Neural progenitor cell (in vitro differentiated cells): ENCODE data around the gene RNF167. TPM values are rescaled to one million over a fixed set of nuclear protein-coding genes. Genes with fewer than 3 reads are reported as not detected.

ENCODE experiments used
- DNase-seq: peaks from one replicate; pipeline ENCODE4 v3.0.0-alpha.2; 2016; ENCODE audit warnings: low spot score
- H2AFZ ChIP-seq: fragments of 200-600 bp; sonication (generic); replicated peaks from 2 replicates; pipeline ENCODE4 v1.6.1; 2016; ENCODE audit warnings: antibody characterized with exemption
- H3F3A ChIP-seq: fragments of 200-600 bp; sonication (generic); 2 replicates; pipeline ENCODE4 v1.6.1; 2016; ENCODE audit warnings: antibody characterized with exemption, low read depth
- H3K27ac ChIP-seq: fragments of 200-600 bp; sonication (generic); 2 replicates; pipeline ENCODE4 v1.5.1; 2016; ENCODE audit warnings: mild to moderate bottlenecking
- H3K27me3 ChIP-seq: fragments of 200-600 bp; sonication (generic); 2 replicates; pipeline ENCODE4 v1.6.1; 2016; ENCODE audit warnings: mild to moderate bottlenecking, moderate library complexity
- H3K36me3 ChIP-seq: fragments of 200-600 bp; sonication (generic); 2 replicates; pipeline ENCODE4 v1.5.1; 2016
- H3K4me1 ChIP-seq: fragments of 200-600 bp; sonication (generic); 2 replicates; pipeline ENCODE4 v1.6.1; 2016; ENCODE audit warnings: mixed run types
- H3K4me2 ChIP-seq: fragments of 200-600 bp; sonication (generic); 2 replicates; pipeline ENCODE4 v1.6.1; 2016
- H3K4me3 ChIP-seq: fragments of 200-600 bp; sonication (generic); 2 replicates; pipeline ENCODE4 v1.5.1; 2016
- H3K79me2 ChIP-seq: fragments of 200-600 bp; sonication (generic); 2 replicates; pipeline ENCODE4 v1.6.1; 2016; ENCODE audit warnings: low read depth
- H3K9ac ChIP-seq: fragments of 200-600 bp; sonication (generic); 2 replicates; pipeline ENCODE4 v1.6.1; 2016
- H3K9me3 ChIP-seq: fragments of 200-600 bp; sonication (generic); 2 replicates; pipeline ENCODE4 v1.5.1; 2016; ENCODE audit warnings: low read depth
- H4K20me1 ChIP-seq: fragments of 200-600 bp; sonication (generic); 2 replicates; pipeline ENCODE4 v1.6.1; 2016; ENCODE audit warnings: low read depth
- H3K27ac Mint-ChIP-seq: 3 replicates; pipeline ENCODE4 v1.8.0; 2021; ENCODE audit warnings: mixed read lengths
- H3K27me3 Mint-ChIP-seq: 2 replicates; pipeline ENCODE4 v1.8.0; 2022; ENCODE audit warnings: low read depth, mild to moderate bottlenecking, inconsistent platforms, moderate library complexity, mixed read lengths; ENCODE audit not compliant: insufficient read depth
- H3K36me3 Mint-ChIP-seq: 3 replicates; pipeline ENCODE4 v1.8.0; 2021; ENCODE audit warnings: mixed read lengths
- H3K4me1 Mint-ChIP-seq: 3 replicates; pipeline ENCODE4 v1.8.0; 2021; ENCODE audit warnings: mixed read lengths
- H3K4me3 Mint-ChIP-seq: 3 replicates; pipeline ENCODE4 v1.8.0; 2021; ENCODE audit warnings: mild to moderate bottlenecking, moderate library complexity, mixed read lengths
- H3K9me3 Mint-ChIP-seq: 3 replicates; pipeline ENCODE4 v1.8.0; 2020; ENCODE audit warnings: mixed read lengths
- CTCF ChIP-seq: fragments of 200-600 bp; sonication (generic); IDR thresholded peaks from 2 replicates; pipeline ENCODE4 v1.5.1; 2017; ENCODE audit warnings: antibody characterized with exemption, mild to moderate bottlenecking
- EZH2 ChIP-seq: fragments of 200-600 bp; sonication (generic); IDR thresholded peaks from 2 replicates; pipeline ENCODE4 v1.6.1; 2017; ENCODE audit warnings: antibody characterized with exemption, mild to moderate bottlenecking, moderate library complexity
- EZH2phosphoT487 ChIP-seq: fragments of 200-600 bp; sonication (generic); IDR thresholded peaks from 2 replicates; pipeline ENCODE4 v1.6.1; 2017; ENCODE audit warnings: antibody characterized with exemption
- microRNA-seq: library from miRNA; unstranded; fragments of <30 nt; microRNA quantifications from one replicate; pipeline ENCODE4, GENCODE V29; 2016
- small RNA-seq: library from RNA; depleted of rRNA; stranded (forward); fragments of <200 nt; gene quantifications from one replicate; pipeline ENCODE3, GENCODE V24; 2015
- total RNA-seq: library from RNA; depleted of rRNA; stranded (reverse); fragments of >200 nt; gene quantifications from 2 replicates; pipeline ENCODE4 v1.2.3, GENCODE V29; 2015; ENCODE audit warnings: low replicate concordance

Gene RNF167
- total RNA-seq, 1 donor from 2014 or later, result 43.9 TPM

DNA sequence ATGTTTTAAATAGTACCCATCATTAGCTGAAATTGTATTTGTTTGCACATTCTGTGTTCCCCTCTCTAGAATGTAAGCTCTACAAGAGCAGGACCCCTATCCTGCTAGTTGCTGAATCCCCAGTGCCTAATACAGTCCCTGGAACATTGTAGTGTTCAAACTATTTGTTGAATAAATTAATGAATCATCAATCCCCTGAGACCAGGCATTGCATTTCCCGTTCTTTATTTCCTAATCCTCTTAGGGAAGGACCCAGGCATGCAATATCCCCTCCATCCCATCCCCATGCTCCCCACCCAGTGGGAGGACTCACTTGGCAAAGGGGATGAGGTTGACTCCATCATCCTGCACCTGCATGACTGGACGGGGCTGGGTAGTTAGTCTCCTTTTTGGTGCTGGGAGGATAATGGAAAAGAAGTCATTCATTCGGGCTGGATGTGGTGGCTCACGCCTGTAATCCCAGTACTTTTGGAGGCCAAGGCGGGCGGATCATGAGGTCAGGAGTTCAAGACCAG, 54.1 kb downstream of the RNF167 start:
- no peaks in the 10 kb centered on the region for H3F3A ChIP-seq
- no peak overlapping the region for H2AFZ ChIP-seq
- no peak overlapping the region for H3K9ac ChIP-seq
- H3K27ac ChIP-seq, result no peak overlapping the region
- DNase-seq, result no peak
- peaks cover 10% of the 10 kb centered on the region for H3K4me1 ChIP-seq
- H3K27ac Mint-ChIP-seq, result no peak overlapping the region
- no peaks in the 10 kb centered on the region for H3K36me3 ChIP-seq
- H3K4me1 Mint-ChIP-seq, result peaks cover 9% of the 10 kb centered on the region
- no peaks in the 10 kb centered on the region for H3K9me3 ChIP-seq
- no peaks in the 10 kb centered on the region for H3K9me3 Mint-ChIP-seq
- no peak for TF ChIP-seq EZH2phosphoT487
- no peak for TF ChIP-seq CTCF
- TF ChIP-seq EZH2, result no peak
- H3K27me3 Mint-ChIP-seq, result peaks cover 18% of the 10 kb centered on the region
- peaks cover 11% of the 10 kb centered on the region for H3K79me2 ChIP-seq
- no peak overlapping the region for H3K4me2 ChIP-seq
- H3K4me3 ChIP-seq, result no peak overlapping the region
- peaks cover 39% of the 10 kb centered on the region for H3K27me3 ChIP-seq
- no peaks in the 10 kb centered on the region for H3K36me3 Mint-ChIP-seq
- H4K20me1 ChIP-seq, result peaks cover 5% of the 10 kb centered on the region
- no peak overlapping the region for H3K4me3 Mint-ChIP-seq

Small RNA genes lying within 50 kb of the gene (microRNA-seq; reads per million reads assigned to microRNA genes)
- gene MIR6864 (not detected), gene MIR6865 (not detected)

Small RNA genes lying within 50 kb of the gene (small RNA-seq; reads per million reads assigned to genes)
- gene MIR6864 (not detected), gene MIR6865 (not detected)

Other genes with a start within 250 kb of the RNF167 start
- 22.4 and 38.1 TPM in 2 replicates for gene PELP1, start 236.1 kb upstream of the RNF167 start, total RNA-seq
- gene ARRB2, start 229.6 kb upstream of the RNF167 start, total RNA-seq, result 33.3 and 64.9 TPM in 2 replicates
- 27.3 and 31.6 TPM in 2 replicates for gene MED11, start 208.8 kb upstream of the RNF167 start, total RNA-seq
- gene ZMYND15, start 200.4 kb upstream of the RNF167 start, total RNA-seq, result not detected in 2 replicates
- gene CXCL16, start 200.3 kb upstream of the RNF167 start, total RNA-seq, result 0.21 and 0.43 TPM in 2 replicates
- gene TM4SF5, start 168.4 kb upstream of the RNF167 start, total RNA-seq, result not detected in 2 replicates
- 0.31 TPM in 1 of 2 replicates, not detected in the other for gene VMO1, start 153.9 kb upstream of the RNF167 start, total RNA-seq
- not detected in 2 replicates for gene GLTPD2, start 151.3 kb upstream of the RNF167 start, total RNA-seq
- gene PSMB6, start 144.1 kb upstream of the RNF167 start, total RNA-seq, result 144 and 199 TPM in 2 replicates
- 23.8 and 36.0 TPM in 2 replicates for gene PLD2, start 133.1 kb upstream of the RNF167 start, total RNA-seq
- 26.2 and 34.6 TPM in 2 replicates for gene MINK1, start 106.9 kb upstream of the RNF167 start, total RNA-seq
- 1.1 and 2.3 TPM in 2 replicates for gene C17orf107, start 40.7 kb upstream of the RNF167 start, total RNA-seq
- gene CHRNE, start 37.2 kb upstream of the RNF167 start, total RNA-seq, result 0.19 TPM in 1 of 2 replicates, not detected in the other
- gene GP1BA, start 8.0 kb upstream of the RNF167 start, total RNA-seq, result not detected in 2 replicates
- 35.3 and 61.6 TPM in 2 replicates for gene SLC25A11, start 222 bp upstream of the RNF167 start, total RNA-seq
- gene PFN1, start 8.3 kb downstream of the RNF167 start, total RNA-seq, result 203 and 458 TPM in 2 replicates
- gene ENO3, start 10.9 kb downstream of the RNF167 start, total RNA-seq, result 20.8 and 24.5 TPM in 2 replicates
- gene SPAG7, start 27.5 kb downstream of the RNF167 start, total RNA-seq, result 79.7 and 97.6 TPM in 2 replicates
- 0.34 and 1.8 TPM in 2 replicates for gene CAMTA2, start 47.4 kb downstream of the RNF167 start, total RNA-seq
- 0.28 and 0.52 TPM in 2 replicates for gene INCA1, start 57.3 kb downstream of the RNF167 start, total RNA-seq
- gene KIF1C, start 57.7 kb downstream of the RNF167 start, total RNA-seq, result 22.1 and 22.2 TPM in 2 replicates
- 0.31 TPM in 1 of 2 replicates, not detected in the other for gene SLC52A1, start 95.2 kb downstream of the RNF167 start, total RNA-seq
- 0.19 and 0.34 TPM in 2 replicates for gene ZFP3, start 138.2 kb downstream of the RNF167 start, total RNA-seq
- gene ZNF232, start 171.6 kb downstream of the RNF167 start, total RNA-seq, result 25.5 and 29.4 TPM in 2 replicates
- gene USP6, start 175.8 kb downstream of the RNF167 start, total RNA-seq, result 0.09 and 0.17 TPM in 2 replicates